HCT116 (cell line): ENCODE results near the gene SLC30A3. TPM values are rescaled to one million over a fixed set of nuclear protein-coding genes. Genes with fewer than 3 reads are reported as not detected.

ENCODE experiments used
- ATAC-seq: fragments of 200-7000 bp; cut with Tn5 transposase; 2 replicates; pipeline ENCODE4 v1.9.1; 2020; ENCODE audit warnings: mild to moderate bottlenecking, moderate library complexity
- BruUV-seq: library from RNA; stranded (reverse); fragments of 400-500 nt; replicated peaks from 2 replicates; lab custom pipeline; 2021; lab: Mats Ljungman, UMichigan
- CTCF ChIA-PET: fragments of 300-600 bp; sonication (Branson Sonifier 250); formaldehyde crosslinking; loops from one replicate; lab custom pipeline; 2021; ENCODE audit warnings: antibody characterized with exemption; lab: Charles Lee
- POLR2A ChIA-PET: fragments of 300-600, 350-600 bp; sonication (Branson Sonifier 250); formaldehyde crosslinking; loops from one replicate; lab custom pipeline; 2021; ENCODE audit warnings: antibody characterized with exemption; lab: Charles Lee
- RAD21 ChIA-PET, 2 experiments: fragments of 300-600 bp; sonication (Branson Sonifier 250); formaldehyde crosslinking; loops; one replicate each; lab custom pipeline; 2023; ENCODE audit warnings: low total read pairs in 2 of 2; ENCODE audit not compliant: uncharacterized antibody in 2 of 2, unreplicated experiment in 2 of 2, low non-redundant PET in 1 of 2; lab: Charles Lee
- DNase-seq: peaks from one replicate; pipeline ENCODE4 v3.0.0-alpha.2; 2010; ENCODE audit warnings: low read depth, low spot score
- H2AFZ ChIP-seq: fragments of 200-600 bp; shearing (Covaris generic), sonication (generic); 2 replicates; pipeline ENCODE4 v1.6.1; 2017; ENCODE audit warnings: low read depth, mixed run types, mixed read lengths, antibody characterized with exemption, low read length; ENCODE audit not compliant: poor library complexity, severe bottlenecking
- H3K27ac ChIP-seq: 2 replicates; pipeline ENCODE4 v1.5.1; 2012; ENCODE audit warnings: low read depth, low read length
- H3K27me3 ChIP-seq: fragments of 200-600 bp; sonication (generic); 2 replicates; pipeline ENCODE4 v1.6.1; 2016; ENCODE audit warnings: mixed run types, low read length, mixed read lengths; ENCODE audit not compliant: insufficient read depth
- H3K36me3 ChIP-seq, 2 experiments: fragments of 200-500 bp in 1 of 2; fragments of 200-600 bp in 1 of 2; sonication (Bioruptor generic) in 1 of 2; sonication (generic) in 1 of 2; 2 replicates each; pipeline versions ENCODE4 v1.5.1 to v1.6.1; 2014 to 2016; ENCODE audit warnings: low read length in 2 of 2, inconsistent platforms in 1 of 2, mixed read lengths in 1 of 2, mixed run types in 1 of 2; ENCODE audit not compliant: insufficient read depth in 2 of 2, control insufficient read depth in 1 of 2
- H3K4me1 ChIP-seq, 2 experiments: fragments of 200-600 bp in 1 of 2; sonication (generic) in 1 of 2; 2 replicates each; pipeline versions ENCODE4 v1.5.1 to v1.6.1; 2012 to 2017; ENCODE audit warnings: low read length in 2 of 2, inconsistent platforms in 1 of 2, mild to moderate bottlenecking in 1 of 2, mixed read lengths in 1 of 2, mixed run types in 1 of 2, moderate library complexity in 1 of 2; ENCODE audit not compliant: insufficient read depth in 2 of 2, control insufficient read depth in 1 of 2
- H3K4me2 ChIP-seq: fragments of 200-600 bp; sonication (generic); 2 replicates; pipeline ENCODE4 v1.6.1; 2017; ENCODE audit warnings: mixed run types, low read length, mixed read lengths
- H3K4me3 ChIP-seq, 2 experiments: fragments of 200-600 bp in 1 of 2; sonication (generic) in 1 of 2; replicated peaks in 1 of 2; 2 replicates each; pipeline ENCODE4 v1.5.1; 2011 to 2016; ENCODE audit warnings: low read length in 2 of 2, control low read depth in 1 of 2, low read depth in 1 of 2, mild to moderate bottlenecking in 1 of 2, mixed read lengths in 1 of 2, mixed run types in 1 of 2
- H3K79me2 ChIP-seq: fragments of 200-600 bp; sonication (generic); 2 replicates; pipeline ENCODE4 v1.6.1; 2017; ENCODE audit warnings: mild to moderate bottlenecking, mixed run types, low read length, moderate library complexity, mixed read lengths; ENCODE audit not compliant: insufficient read depth
- H3K9ac ChIP-seq: fragments of 200-600 bp; sonication (generic); 2 replicates; pipeline ENCODE4 v1.6.1; 2016; ENCODE audit warnings: low read length, mixed read lengths
- H3K9me2 ChIP-seq: fragments of 200-600 bp; sonication (generic), shearing (Covaris generic); 2 replicates; pipeline ENCODE4 v1.6.1; 2017; ENCODE audit warnings: mixed run types, mild to moderate bottlenecking, moderate library complexity; ENCODE audit not compliant: insufficient read depth
- H3K9me3 ChIP-seq, 2 experiments: fragments of 200-500 bp in 1 of 2; fragments of 200-600 bp in 1 of 2; sonication (Bioruptor generic) in 1 of 2; sonication (generic) in 1 of 2; 2 replicates each; pipeline ENCODE4 v1.6.1; 2014 to 2017; ENCODE audit warnings: low read length in 2 of 2, mixed read lengths in 2 of 2, inconsistent platforms in 1 of 2, low read depth in 1 of 2, mild to moderate bottlenecking in 1 of 2, mixed run types in 1 of 2, moderate library complexity in 1 of 2; ENCODE audit not compliant: control insufficient read depth in 1 of 2, insufficient read depth in 1 of 2
- H4K20me1 ChIP-seq: fragments of 200-600 bp; sonication (generic), shearing (Covaris generic); 2 replicates; pipeline ENCODE4 v1.6.1; 2017; ENCODE audit warnings: mixed run types, mild to moderate bottlenecking, moderate library complexity; ENCODE audit not compliant: insufficient read depth
- CBX3 ChIP-seq: IDR thresholded peaks from 2 replicates; pipeline ENCODE4 v1.6.1; 2012; ENCODE audit warnings: low read depth
- CTCF ChIP-seq, 3 experiments: fragments of 200-600 bp in 1 of 3; sonication (generic) in 1 of 3; IDR thresholded peaks in 2 of 3; conservative IDR thresholded peaks in 1 of 3; 2 replicates each; pipeline ENCODE4 v1.5.1; 2012 to 2017; ENCODE audit warnings: low read depth in 2 of 3, low read length in 2 of 3, antibody characterized with exemption in 1 of 3, borderline replicate concordance in 1 of 3, control low read depth in 1 of 3, mild to moderate bottlenecking in 1 of 3, mixed read lengths in 1 of 3, mixed run types in 1 of 3, moderate library complexity in 1 of 3; ENCODE audit not compliant: insufficient read depth in 1 of 3
- EGR1 ChIP-seq: IDR thresholded peaks from 2 replicates; pipeline ENCODE4 v1.6.1; 2012; ENCODE audit warnings: low read depth
- MAX ChIP-seq: IDR thresholded peaks from 2 replicates; pipeline ENCODE4 v1.6.1; 2012
- POLR2A ChIP-seq: IDR thresholded peaks from 2 replicates; pipeline ENCODE4 v1.7.0; 2011; ENCODE audit warnings: borderline replicate concordance; ENCODE audit not compliant: insufficient read depth, insufficient read length; ENCODE audit errors: extremely low read depth
- POLR2AphosphoS5 ChIP-seq: IDR thresholded peaks from 2 replicates; pipeline ENCODE4 v1.6.1; 2011; ENCODE audit warnings: mild to moderate bottlenecking, low read depth, low read length, moderate library complexity
- RAD21 ChIP-seq: IDR thresholded peaks from 2 replicates; pipeline ENCODE4 v1.6.1; 2012; ENCODE audit warnings: low read depth, mild to moderate bottlenecking
- REST ChIP-seq: IDR thresholded peaks from 2 replicates; pipeline ENCODE4 v1.6.1; 2012; ENCODE audit warnings: low read depth
- SIN3A ChIP-seq: IDR thresholded peaks from 2 replicates; pipeline ENCODE4 v1.6.1; 2012; ENCODE audit warnings: low read depth
- SP1 ChIP-seq: IDR thresholded peaks from 2 replicates; pipeline ENCODE4 v1.6.1; 2012; ENCODE audit warnings: low read depth
- SRF ChIP-seq: IDR thresholded peaks from 2 replicates; pipeline ENCODE4 v1.6.1; 2012; ENCODE audit warnings: low read depth
- TCF7L2 ChIP-seq: IDR thresholded peaks from 2 replicates; pipeline ENCODE4 v1.7.0; 2011; ENCODE audit warnings: borderline replicate concordance, inconsistent platforms; ENCODE audit not compliant: insufficient read depth, insufficient read length; ENCODE audit errors: extremely low read depth
- YY1 ChIP-seq: IDR thresholded peaks from 2 replicates; pipeline ENCODE4 v1.6.1; 2011; ENCODE audit warnings: low read length, low read depth, moderate library complexity, mild to moderate bottlenecking; ENCODE audit not compliant: insufficient replicate concordance; ENCODE audit errors: extremely low read depth
- ZBTB33 ChIP-seq: IDR thresholded peaks from 2 replicates; pipeline ENCODE4 v1.6.1; 2011; ENCODE audit warnings: mild to moderate bottlenecking, low read length, moderate library complexity; ENCODE audit not compliant: insufficient replicate concordance; ENCODE audit errors: extremely low read depth
- ZFX ChIP-seq: fragments of 450-650 bp; IDR thresholded peaks from 2 replicates; pipeline ENCODE4 v1.6.1; 2017
- intact Hi-C: fragments of 100-400 bp; cut with micrococcal nuclease; formaldehyde crosslinking; loops from 2 replicates; pipeline ENCODE4 v1.10.0; 2022
- total RNA-seq: library from RNA; stranded (reverse); gene quantifications from one replicate; pipeline ENCODE4 v1.2.1, GENCODE V29; 2021; ENCODE audit not compliant: unreplicated experiment

SLC30A3 gene
- total RNA-seq, 1 experiment from 2014 or later = 20.5 TPM

- CTCF ChIA-PET = no interaction called here
- Histone ChIP-seq H3K27ac (peak within 1 kb of the TSS; percentile 82), H3K4me2 (peak within 1 kb of the TSS; percentile 93), H3K9me3 (no peaks in the 10 kb centered on the region), H3K79me2 (peaks cover 67% of the 10 kb centered on the region), H4K20me1 (no peaks in the 10 kb centered on the region), H3K4me3 (peak within 1 kb of the TSS; percentile 78 to 91), H3K36me3 (peaks cover 13 to 36% of the 10 kb centered on the region in 2 experiments), H3K9me2 (no peaks in the 10 kb centered on the region), H2AFZ (no peak within 1 kb of the TSS), H3K27me3 (no peaks in the 10 kb centered on the region), H3K9ac (peak within 1 kb of the TSS; percentile 89), H3K4me1 (peaks cover 3 to 27% of the 10 kb centered on the region in 2 experiments; a peak in 3 of 4 replicates)
- POLR2A ChIA-PET = no interaction called here
- RAD21 ChIA-PET = no interaction called here
- peak in 1 of 3 experiments; percentile 4; a peak in 1 of 6 replicates for TF ChIP-seq CTCF (IDR thresholded peaks at IDR 0.05 in 2 of 3, conservative IDR thresholded peaks at IDR 0.05 in 1 of 3; ENCODE audit: borderline replicate concordance in 1 of 3, insufficient read depth in 1 of 3, low read depth in 2 of 3, low read length in 2 of 3)
- TF ChIP-seq YY1 = no peak
- peak; percentile 31; the same call in 1 of the 2 replicates for TF ChIP-seq ZFX
- TF ChIP-seq SRF = no peak
- TF ChIP-seq CBX3 = peak; percentile 93
- peak; percentile 100 for TF ChIP-seq MAX
- TF ChIP-seq POLR2AphosphoS5 = peak; percentile 88
- TF ChIP-seq SIN3A = peak; percentile 100
- peak; percentile 81 for TF ChIP-seq EGR1
- no peak for TF ChIP-seq REST
- no peak for TF ChIP-seq RAD21
- TF ChIP-seq POLR2A = peak; percentile 37
- peak; percentile 43 for TF ChIP-seq ZBTB33
- peak; percentile 35 for TF ChIP-seq TCF7L2
- peak; percentile 60; the same call in 1 of the 2 replicates for TF ChIP-seq SP1
- BruUV-seq = TSS peak; percentile 23
- intact Hi-C loops = loop anchor here (5.0 kb wide), 1 partner anchor 120 kb away; no protein-coding TSS in a partner anchor
- DNase-seq (peak; percentile 56), ATAC-seq (peak; percentile 82)
Observed at GRCh38 chr2:27217173-27218121, 45.4 kb downstream of the SLC30A3 start, which contains the start of gene CAD. Gene CAD, plus strand, starts transcription at chr2:27217369. Its CDS starts 183 bp downstream, at chr2:27217552.
